GM12873 (cell line): ENCODE data around the gene USP3.

Source experiments
- CTCF ChIP-seq: IDR thresholded peaks from 2 replicates; pipeline ENCODE4 v1.5.1; 2012; ENCODE audit warnings: low read depth, mild to moderate bottlenecking, moderate library complexity, low read length, control low read depth; ENCODE audit not compliant: insufficient read depth; ENCODE audit errors: missing control alignments

USP3 gene

GRCh38 chr15:63545520-63545919, 41.1 kb downstream of the USP3 start:
- TF ChIP-seq CTCF: no peak

- TF ChIP-seq CTCF: no peak
Measured at GRCh38 chr15:63551400-63551799, 47.0 kb downstream of the USP3 start.

GRCh38 chr15:63553388-63553791, 49.0 kb downstream of the USP3 start:
- TF ChIP-seq CTCF: no peak

- no peak for TF ChIP-seq CTCF
Measured at GRCh38 chr15:63554337-63554927, 50.0 kb downstream of the USP3 start.

- no peak for TF ChIP-seq CTCF
Measured at GRCh38 chr15:63555507-63555906, 51.1 kb downstream of the USP3 start.

- TF ChIP-seq CTCF: no peak
Measured at GRCh38 chr15:63556246-63556645, 51.9 kb downstream of the USP3 start.

GRCh38 chr15:63556736-63557135, 52.3 kb downstream of the USP3 start:
- TF ChIP-seq CTCF: no peak
